Gastroesophageal sphincter (tissue), 3 donors: ENCODE data around the gene UNC93B1.

Source experiments
- CTCF ChIP-seq, 4 experiments: fragments of 200-600 bp in 2 of 4; fragments of 450-650 bp in 2 of 4; sonication (generic) in 1 of 4; IDR thresholded peaks; one replicate each; pipeline ENCODE4 v1.5.1; 2017 to 2019; ENCODE audit warnings: antibody characterized with exemption in 4 of 4, mild to moderate bottlenecking in 2 of 4, moderate library complexity in 2 of 4
- POLR2A ChIP-seq, 2 donors: fragments of 450-650 bp; IDR thresholded peaks; one replicate each; pipeline ENCODE4 v1.6.1; 2017; ENCODE audit warnings: antibody characterized with exemption in 2 of 2, mild to moderate bottlenecking in 2 of 2, moderate library complexity in 1 of 2
- POLR2AphosphoS5 ChIP-seq: sonication (generic); formaldehyde crosslinking; IDR thresholded peaks from one replicate; pipeline ENCODE4 v1.6.1; 2017; ENCODE audit warnings: antibody characterized with exemption

GRCh38 chr11:68043029-68043348 lies 39.1 kb upstream of the UNC93B1 start:
- TF ChIP-seq CTCF (IDR thresholded peaks at IDR 0.05) (no peak), POLR2A (IDR thresholded peaks at IDR 0.05) (no peak), POLR2AphosphoS5 (no peak)
